Measurements from ENCODE around the gene RAB11FIP3.
"Not testable (repeated sequence)": the region's sequence is repeated elsewhere in the genome, so short reads cannot be mapped to it uniquely, and the experiment has no call there.

Gene RAB11FIP3

DNA sequence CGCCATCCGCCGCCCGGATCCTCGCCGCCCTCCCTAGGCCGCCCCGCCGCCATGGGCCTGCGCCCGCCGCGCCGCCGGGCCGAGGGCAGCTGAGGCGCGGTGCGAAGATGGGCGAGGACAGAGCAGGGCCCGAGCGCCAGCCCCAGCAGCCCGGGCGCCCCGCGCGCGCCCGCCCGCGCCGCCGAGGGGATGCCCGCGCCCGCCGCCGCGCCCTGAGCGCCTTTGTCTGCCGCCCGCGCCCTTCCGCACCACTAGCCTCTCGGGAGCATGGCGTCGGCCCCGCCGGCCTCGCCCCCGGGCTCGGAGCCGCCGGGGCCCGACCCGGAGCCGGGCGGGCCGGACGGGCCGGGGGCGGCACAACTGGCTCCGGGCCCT is 278 bp downstream of the RAB11FIP3 start:
- no peak for FAIRE-seq

- no peak for FAIRE-seq
Measured at GRCh38 chr16:426115-426905, 861 bp downstream of the RAB11FIP3 start.

GRCh38 chr16:426906-427249 is 1.4 kb downstream of the RAB11FIP3 start:
- FAIRE-seq = no peak

DNA sequence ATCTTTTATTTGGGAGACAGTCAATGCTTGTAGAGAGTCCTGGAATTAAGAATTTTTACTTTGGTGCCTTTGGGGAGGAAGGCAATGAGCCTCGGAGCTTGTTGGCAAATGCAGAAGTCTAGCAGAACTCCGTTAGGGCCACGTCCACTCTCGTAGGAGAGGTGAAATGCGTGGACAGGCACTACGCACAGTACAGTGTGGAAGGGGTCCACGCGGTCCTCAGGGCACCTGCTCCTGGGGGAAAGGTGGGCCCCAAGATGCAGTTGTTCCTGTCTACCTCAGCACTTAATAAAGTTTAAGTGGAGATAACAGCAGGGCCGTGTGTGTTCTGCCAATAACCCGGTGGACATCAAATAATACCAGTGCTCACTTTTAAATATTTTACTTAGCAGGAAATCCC is 1.8 kb downstream of the RAB11FIP3 start:
- FAIRE-seq = no peak

DNA sequence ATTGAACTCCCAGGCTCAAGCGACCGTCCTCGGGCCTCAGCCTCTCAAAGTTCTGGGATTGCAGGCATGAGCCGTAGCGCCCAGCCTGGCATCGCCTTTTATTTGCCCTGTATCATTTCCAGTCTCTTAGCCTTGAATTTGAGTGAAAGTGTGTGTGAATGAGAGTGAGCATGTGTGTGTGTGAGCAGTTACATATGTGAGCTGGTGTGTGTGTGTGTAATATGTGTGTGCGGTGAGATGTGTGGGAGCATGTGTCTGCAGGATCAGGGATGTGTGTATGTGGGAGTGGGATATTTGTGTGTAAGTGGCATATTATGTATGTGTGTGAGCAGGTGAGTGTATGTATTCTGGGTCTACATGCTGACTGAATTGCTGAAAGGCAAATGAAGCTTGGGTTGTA is 5.5 kb downstream of the RAB11FIP3 start:
- FAIRE-seq = no peak

DNA sequence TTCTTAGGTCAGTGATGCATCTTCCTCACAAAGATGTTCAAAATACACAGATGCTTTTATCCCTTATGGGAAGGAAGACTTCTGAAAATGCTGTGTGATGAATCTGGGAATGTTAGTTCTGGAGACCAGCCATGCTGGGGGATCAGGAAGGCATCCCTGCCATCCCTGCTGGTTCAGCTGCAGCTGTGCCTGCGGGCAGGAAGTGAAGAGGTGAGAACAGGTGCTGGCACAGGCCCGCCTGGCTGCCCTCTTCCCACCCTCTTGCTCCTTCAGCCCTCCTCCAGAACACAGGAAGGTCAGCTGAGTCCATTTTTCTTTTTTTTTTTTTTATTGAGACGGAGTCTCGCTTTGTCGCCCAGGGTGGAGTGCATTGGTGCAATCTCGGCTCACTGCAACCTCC is 15.2 kb downstream of the RAB11FIP3 start:
- no peak for FAIRE-seq

GRCh38 chr16:441447-441846 is 16.0 kb downstream of the RAB11FIP3 start:
- no peak for FAIRE-seq

GRCh38 chr16:442976-443375 is 17.5 kb downstream of the RAB11FIP3 start:
- no peak for FAIRE-seq

- no peak for FAIRE-seq
Measured at GRCh38 chr16:444027-444426, 18.6 kb downstream of the RAB11FIP3 start.

DNA sequence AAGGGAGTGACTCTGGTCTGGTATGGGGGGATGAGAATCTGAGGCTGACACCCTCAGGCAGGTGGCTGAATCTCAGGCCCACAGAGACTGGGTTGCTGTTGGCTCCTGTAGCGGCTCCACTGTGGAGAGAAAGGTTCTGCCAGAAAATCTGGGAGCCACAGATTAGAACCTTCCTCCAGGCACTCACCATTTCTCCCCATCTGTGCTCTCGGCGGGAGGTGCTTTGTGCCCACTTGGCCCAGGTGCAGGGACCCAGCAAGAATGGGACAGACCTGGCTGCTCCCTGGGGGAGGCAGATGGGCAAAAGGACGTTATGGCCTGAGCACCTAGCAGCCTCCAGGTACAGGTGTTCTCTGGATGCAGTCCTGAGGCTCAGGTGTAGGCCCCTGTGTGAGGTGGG is 20.1 kb downstream of the RAB11FIP3 start:
- FAIRE-seq = no peak

GRCh38 chr16:450385-450784 is 24.9 kb downstream of the RAB11FIP3 start:
- no peak for FAIRE-seq

GRCh38 chr16:450785-451512 is 25.5 kb downstream of the RAB11FIP3 start:
- FAIRE-seq = no peak

- FAIRE-seq = no peak
Measured at GRCh38 chr16:454397-454940, 29.0 kb downstream of the RAB11FIP3 start.

DNA sequence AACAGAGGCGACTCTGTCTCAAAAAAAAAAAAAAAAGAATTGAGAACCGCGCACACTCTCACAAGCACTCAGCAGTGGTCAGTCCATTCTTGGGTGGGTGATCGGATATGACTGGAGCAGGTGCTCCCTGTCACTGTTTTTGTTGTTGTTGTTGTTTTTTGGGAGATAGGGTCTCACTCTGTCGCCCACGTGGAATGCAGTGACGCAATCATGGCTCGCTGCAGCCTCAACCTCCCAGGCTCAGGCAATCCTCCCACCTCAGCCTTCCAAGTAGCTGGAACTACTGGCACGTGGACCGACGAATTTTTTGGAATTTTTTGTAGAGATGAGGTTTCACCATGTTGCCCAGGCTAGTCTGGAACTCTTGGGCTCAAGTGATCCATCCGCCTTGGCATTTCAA is 30.0 kb downstream of the RAB11FIP3 start:
- FAIRE-seq = no peak

DNA sequence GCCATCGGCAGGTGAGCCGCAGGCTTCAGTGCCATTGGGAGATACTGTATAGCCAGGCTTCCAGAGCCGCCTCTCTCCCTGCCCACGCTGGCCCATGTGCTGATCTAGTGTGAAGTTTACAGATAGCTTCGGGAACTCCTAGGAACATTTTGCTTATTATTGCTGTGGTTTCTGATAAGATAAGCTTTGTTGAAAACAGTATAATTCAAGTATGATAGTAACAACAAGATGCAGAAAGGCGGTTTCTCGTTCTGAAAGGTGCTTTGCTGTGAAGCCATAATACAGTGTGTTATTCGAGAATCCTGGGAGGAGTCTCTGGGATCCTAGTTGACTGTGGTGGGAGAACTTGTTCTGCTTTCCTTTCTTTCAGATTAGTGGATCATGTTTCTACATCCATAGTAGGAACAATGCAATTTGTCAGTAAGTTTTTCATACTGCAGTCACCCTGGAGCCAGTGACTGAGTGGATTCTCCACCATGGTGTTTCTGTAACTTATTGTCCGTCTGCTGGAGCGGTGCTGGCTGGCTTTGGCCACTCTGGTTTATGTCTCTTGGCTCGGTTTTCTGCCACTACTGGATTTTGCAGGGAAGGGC is 31.5 kb downstream of the RAB11FIP3 start:
- no peak for FAIRE-seq

GRCh38 chr16:457732-458400 is 32.4 kb downstream of the RAB11FIP3 start:
- FAIRE-seq = no peak

- no peak for FAIRE-seq
Measured at GRCh38 chr16:459761-460160, 34.3 kb downstream of the RAB11FIP3 start.

DNA sequence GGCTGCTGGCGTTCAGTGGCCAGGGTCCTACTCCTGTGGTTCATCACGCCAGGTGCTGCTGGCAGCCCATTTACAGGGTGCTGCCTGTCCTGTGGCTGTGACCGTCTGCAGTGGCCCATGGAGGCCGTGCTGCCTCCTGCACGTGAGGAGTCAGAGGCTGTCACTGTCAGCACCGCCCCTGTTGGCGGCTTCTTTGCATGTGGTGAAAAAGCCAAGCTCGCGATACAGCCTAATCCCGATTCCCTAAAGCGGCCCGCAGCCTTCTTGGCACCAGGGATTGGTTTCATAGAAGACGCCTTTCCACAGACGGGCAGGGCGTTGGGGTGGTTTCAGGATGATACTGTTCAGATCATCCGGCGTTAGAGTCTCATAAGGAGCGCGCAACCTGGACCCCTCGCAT is 35.3 kb downstream of the RAB11FIP3 start:
- FAIRE-seq = no peak

DNA sequence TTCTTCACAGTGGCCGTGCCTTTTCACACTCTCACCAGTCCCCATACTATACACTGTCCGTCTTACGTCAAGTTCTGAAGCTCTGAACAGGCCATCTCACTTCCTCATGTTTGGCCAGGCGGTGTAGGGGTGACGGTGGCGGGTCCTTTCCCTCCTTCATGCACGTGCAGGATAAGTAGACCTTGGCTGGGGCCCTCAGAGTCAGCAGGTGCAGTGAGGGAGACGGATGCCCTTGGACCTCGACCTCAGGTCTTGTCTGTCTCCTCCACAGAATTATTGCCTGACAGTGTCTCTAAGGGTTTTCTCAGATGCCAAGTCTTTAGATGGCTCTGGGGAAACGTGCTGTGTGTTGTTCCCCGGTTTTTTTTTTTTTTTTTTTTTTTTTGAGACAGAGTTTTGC is 37.6 kb downstream of the RAB11FIP3 start:
- FAIRE-seq = no peak

GRCh38 chr16:466651-467050 is 41.2 kb downstream of the RAB11FIP3 start:
- no peak for FAIRE-seq

DNA sequence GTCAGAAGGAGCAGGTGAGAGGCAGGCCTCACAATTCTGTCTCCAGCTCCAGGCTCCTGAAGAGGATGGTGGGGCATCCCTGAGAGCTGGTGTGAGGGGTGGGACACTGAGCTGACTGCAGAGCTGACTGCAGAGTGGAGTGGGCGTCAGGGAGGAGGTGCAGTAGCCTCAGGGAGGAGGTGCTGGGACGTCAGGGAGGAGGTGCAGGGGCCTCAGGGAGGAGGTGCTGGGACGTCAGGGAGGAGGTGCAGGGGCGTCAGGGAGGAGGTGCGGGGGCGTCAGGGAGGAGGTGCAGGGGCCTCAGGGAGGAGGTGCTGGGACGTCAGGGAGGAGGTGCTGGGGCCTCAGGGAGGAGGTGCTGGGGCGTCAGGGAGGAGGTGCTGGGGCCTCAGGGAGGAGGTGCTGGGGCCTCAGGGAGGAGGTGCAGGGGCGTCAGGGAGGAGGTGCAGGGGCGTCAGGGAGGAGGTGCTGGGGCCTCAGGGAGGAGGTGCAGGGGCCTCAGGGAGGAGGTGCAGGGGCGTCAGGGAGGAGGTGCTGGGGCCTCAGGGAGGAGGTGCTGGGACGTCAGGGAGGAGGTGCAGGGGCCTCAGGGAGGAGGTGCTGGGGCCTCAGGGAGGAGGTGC is 41.9 kb downstream of the RAB11FIP3 start:
- not testable (repeated sequence) for FAIRE-seq

GRCh38 chr16:468068-468821 is 42.8 kb downstream of the RAB11FIP3 start:
- FAIRE-seq = no peak
